Glomerular visceral epithelial cell (primary cell): ENCODE results near the gene RNF166.

Experiments used
- DNase-seq: peaks from one replicate; pipeline ENCODE4 v3.0.0-alpha.2; 2016; ENCODE audit errors: extremely low spot score

Gene RNF166

GRCh38 chr16:88723911-88724310, 17.7 kb upstream of the RNF166 start:
- DNase-seq, result no peak

DNA sequence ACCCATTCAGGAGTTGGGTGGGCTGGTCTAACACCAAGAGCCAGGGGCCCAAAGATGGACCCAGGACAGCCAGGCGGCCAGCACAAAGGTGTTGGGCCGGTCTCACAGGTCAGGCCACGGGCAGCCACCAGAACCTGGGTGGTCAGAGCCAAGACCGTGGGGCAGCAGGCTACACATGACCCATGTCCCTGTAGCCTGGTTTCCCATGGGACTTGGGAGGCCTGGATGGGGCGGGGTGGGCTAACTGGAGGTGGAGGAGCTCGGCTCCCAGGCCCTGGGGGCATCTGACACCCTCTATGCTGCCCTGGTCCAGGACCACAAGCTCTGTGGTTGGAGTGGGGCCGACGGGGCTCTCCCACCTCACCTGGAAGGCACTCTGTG, 17.3 kb upstream of the RNF166 start:
- no peak for DNase-seq

- no peak for DNase-seq
Measured at GRCh38 chr16:88722784-88723506, 16.7 kb upstream of the RNF166 start.

- DNase-seq, result no peak
Measured at GRCh38 chr16:88721815-88722755, 15.9 kb upstream of the RNF166 start.

DNA sequence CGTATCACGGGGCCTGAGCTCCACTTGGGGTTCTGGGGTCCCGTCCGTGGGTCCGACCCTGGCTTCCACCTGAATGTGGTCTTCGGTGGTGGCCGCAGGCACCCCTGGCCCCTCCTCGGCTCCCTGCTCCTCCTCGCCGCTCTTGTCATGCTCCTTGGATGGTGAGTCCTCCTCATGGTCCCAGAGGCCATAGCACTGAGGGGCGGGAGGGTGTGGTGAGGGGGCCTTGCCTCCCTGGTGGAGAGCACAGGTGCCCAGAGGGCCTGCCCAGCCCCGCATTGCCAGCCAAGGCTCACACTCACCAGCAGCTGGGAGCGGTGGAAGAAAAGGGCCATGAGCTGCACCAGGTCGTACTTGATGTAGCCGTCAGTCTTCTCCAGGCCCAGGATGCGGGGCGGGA, 15.0 kb upstream of the RNF166 start:
- no peak for DNase-seq

GRCh38 chr16:88720396-88720970, 14.3 kb upstream of the RNF166 start:
- no peak for DNase-seq

DNA sequence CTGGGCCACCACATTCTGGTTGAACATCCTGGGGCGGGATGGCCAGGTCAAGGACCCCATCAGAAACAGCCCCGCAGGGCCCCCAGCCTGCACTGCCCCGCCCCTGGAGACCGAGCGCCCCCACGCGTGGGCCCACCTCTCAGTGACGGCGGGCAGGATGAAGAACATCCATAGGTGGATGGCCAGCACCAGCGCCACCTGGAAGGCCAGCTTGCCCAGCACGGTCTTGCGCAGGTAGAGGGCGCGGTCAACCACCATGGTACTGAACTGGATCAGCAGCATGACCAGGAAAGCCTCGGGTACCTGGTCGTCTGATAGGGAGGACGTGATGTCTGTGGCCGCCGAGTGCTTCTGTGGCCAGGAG, 13.7 kb upstream of the RNF166 start:
- no peak for DNase-seq

GRCh38 chr16:88719267-88719932, 13.2 kb upstream of the RNF166 start:
- DNase-seq, result no peak

GRCh38 chr16:88718178-88718577, 12.0 kb upstream of the RNF166 start:
- DNase-seq, result no peak

GRCh38 chr16:88716601-88717001, 10.4 kb upstream of the RNF166 start:
- no peak for DNase-seq

DNA sequence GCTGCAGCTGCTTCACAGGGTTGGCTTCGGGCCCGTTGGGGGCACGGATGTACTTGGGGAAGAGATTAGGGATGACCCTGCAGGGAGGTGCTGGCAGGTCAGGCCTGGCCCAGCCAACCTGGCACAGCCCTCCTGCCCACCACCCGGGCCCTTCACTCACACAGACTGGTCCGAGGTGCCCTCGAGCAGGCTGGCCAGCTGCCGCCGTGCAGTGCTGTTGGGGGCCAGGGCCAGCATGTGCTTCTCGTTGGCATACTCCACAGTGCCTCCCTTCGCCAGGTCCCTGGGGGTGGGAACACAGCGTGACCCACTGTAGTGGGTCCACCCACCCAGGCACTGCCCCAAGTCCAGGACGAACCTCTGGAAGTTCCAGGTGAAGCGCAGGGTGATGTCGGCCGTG, 10.0 kb upstream of the RNF166 start:
- no peak for DNase-seq

DNA sequence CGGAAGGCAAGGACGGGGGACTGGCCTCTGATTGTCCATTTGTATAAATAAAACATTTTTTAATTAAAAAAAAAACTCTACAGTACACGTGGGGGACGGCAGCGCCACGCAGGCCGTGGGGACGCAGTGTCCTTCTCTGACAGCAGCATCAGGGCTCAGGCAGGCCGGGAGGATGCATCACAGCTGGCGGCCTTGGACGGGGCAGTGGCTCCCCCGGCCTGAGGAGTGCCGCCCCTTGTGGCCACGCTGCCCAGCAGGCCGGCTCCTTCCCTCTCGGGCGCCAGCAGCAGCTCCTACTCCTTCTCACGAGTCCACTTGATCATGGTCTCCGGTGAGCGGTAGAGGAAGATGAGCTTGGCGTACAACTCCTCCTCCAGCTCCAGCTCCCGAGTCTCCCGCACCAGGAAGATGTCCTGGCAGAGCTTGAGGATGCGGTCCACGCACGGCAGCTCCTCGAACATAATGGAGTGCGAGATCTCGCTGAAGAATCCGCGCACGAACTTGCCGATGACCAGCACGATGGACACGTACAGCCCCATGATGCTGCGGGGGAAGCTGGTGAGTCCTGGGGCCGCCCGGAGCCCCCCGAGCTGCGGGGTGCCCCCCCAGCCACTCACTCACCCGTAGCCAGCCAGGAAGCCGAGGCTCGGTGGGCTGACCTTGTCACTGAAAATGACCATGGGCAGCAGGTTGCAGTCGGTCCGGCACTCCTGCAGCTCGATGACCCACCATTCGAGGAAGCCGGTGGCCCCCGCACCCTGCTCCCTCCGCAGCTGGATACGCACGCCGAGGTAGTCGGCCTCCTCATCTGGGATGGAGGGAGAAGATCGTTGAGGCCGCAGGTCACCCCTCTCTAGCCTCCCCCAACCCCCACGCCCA, 9.3 kb upstream of the RNF166 start:
- no peak for DNase-seq

- DNase-seq, result no peak
Measured at GRCh38 chr16:88714420-88715302, 8.5 kb upstream of the RNF166 start.

- peak; percentile 44 for DNase-seq
Measured at GRCh38 chr16:88713568-88714419, 7.6 kb upstream of the RNF166 start.

- no peak for DNase-seq
Measured at GRCh38 chr16:88713054-88713453, 6.8 kb upstream of the RNF166 start.

DNA sequence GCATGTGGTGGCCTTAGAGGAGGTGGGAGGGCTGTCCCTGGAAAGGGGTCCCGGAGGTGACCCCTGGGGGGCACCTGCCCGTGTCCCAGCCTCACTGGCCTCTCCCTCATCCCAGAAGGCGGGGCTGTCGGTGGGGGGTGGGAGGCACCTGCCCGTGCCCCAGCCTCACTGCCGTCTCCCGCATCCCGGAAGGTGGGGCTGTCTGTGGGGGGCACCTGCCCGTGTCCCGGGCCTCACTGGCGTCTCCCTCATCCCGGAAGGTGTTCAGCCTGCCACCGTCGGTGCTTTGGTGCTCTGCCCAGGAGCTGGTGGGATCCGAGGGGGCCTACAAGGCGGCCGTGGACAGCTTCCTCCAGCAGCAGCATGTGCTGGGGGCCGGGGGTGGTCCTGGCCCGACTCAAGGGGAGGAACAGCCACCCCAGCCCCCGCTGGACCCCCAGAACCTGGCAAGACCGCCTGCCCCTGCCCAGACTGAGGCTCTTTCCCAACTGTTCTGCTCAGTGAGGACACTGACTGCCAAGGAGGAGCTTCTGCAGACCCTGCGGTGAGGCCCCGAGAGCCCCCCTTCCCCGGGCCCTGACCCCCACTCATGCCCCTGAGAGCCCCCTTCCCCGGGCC, 6.3 kb upstream of the RNF166 start:
- DNase-seq, result no peak

- no peak for DNase-seq
Measured at GRCh38 chr16:88711750-88712340, 5.6 kb upstream of the RNF166 start.

DNA sequence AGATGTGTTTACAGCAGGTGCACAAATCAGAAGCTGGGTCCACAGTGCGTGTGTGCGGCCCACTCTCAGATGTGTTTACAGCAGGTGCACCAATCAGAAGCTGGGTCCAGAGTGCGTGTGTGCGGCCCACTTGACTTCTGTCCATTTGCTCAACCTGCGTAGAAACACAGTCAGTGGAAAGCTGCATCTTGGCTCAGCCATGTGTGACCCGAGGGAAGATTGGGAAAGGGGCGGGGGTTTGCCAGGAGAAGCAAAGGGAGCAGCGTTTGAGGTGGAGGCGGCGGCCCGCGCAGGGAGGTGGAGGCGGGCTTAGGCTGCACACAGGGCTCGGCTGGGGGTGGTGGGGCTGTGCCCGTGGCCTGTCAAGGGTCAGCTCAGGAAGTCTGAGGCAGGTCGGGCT, 4.3 kb upstream of the RNF166 start:
- DNase-seq, result no peak
